ENCODE measurements around the gene TMEM191C.
"Not testable (repeated sequence)": the region's sequence is repeated elsewhere in the genome, so short reads cannot be mapped to it uniquely, and the experiment has no call there.

DNA sequence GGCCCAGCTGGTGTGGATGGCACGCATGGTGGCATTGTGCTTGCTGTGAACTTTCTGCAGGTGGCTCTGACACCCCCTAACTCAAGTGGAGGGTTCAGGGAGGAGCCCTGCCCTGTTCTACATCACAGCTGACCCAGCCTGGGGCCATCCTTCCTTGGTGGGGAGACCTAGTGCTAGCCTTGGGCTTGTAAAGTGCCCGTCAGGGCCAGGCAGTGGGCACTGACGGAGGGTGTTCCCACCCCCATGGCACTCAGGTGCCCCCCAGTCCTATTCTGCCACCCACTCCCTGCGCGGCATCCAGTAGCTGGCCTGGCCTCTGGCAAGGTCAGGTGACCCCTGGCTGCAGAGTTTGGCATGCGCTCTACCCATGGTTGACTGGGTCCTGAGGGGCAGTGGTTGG lies 26.0 kb upstream of the TMEM191C start:
- TF ChIP-seq, protein P1, sequence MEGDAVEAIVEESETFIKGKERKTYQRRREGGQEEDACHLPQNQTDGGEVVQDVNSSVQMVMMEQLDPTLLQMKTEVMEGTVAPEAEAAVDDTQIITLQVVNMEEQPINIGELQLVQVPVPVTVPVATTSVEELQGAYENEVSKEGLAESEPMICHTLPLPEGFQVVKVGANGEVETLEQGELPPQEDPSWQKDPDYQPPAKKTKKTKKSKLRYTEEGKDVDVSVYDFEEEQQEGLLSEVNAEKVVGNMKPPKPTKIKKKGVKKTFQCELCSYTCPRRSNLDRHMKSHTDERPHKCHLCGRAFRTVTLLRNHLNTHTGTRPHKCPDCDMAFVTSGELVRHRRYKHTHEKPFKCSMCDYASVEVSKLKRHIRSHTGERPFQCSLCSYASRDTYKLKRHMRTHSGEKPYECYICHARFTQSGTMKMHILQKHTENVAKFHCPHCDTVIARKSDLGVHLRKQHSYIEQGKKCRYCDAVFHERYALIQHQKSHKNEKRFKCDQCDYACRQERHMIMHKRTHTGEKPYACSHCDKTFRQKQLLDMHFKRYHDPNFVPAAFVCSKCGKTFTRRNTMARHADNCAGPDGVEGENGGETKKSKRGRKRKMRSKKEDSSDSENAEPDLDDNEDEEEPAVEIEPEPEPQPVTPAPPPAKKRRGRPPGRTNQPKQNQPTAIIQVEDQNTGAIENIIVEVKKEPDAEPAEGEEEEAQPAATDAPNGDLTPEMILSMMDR (IDR thresholded peaks at IDR 0.05), result not testable (repeated sequence)
- TF ChIP-seq POLR2A (IDR thresholded peaks at IDR 0.05), result not testable (repeated sequence)

Measured in Peyer's patch (tissue), 4 donors.